Bone marrow (tissue), 2 donors: Measurements from ENCODE around the gene VSIG4.

Experiments used
- DNase-seq, 2 donors: peaks; one replicate each; lab custom pipeline; 2025; lab: John Stamatoyannopoulos, UW

The VSIG4 gene

DNA sequence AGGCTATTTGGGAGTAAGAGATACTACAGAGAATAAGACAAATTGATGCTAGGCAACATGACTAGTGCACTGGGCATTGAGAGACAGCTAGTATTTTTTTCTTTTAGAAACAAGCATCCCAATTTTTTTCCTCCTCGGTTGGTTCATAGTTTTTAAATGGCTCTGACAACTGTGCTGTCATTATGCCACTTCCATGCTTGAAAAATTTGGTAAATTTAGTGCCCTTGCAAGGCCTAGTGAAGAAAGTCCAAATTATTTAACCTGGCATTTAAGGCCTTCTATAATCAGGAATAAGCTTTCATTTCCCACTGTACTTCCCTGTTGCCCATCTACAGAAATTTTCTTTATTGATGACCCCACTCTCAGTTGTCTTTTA lies 15.8 kb downstream of the VSIG4 start:
- DNase-seq = no peak

DNA sequence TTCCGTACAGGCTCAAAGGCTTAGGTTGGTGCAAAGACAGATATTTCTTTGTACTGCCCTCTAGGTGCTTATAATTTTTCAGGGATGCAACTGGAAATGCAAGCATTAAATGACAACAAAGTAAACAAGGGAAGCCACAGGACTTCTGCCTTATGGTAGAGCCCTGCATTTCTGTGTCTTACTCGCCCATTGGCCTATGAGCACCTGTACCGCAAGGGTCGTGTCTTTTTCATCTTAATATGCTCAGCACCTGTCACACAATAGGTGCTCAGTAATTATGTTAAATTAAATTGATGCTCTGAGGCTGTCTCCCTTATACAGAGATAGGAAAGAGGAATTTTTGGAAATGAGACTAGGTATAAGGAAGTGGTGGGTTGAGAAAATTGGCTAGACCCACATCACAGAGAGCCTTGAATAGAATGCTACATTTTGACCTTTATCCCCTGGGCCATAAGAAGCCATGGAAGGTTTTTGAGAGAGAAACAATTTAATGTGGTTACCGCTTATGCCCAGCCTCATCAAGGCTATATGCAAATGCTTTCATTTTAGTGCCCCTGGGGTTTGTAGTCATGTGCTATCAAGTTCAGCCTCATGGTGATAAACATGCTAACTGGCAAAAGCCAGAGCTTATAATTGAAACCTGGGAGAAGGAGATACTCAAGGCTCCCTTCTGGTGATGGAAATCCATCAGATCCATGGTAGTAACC lies 16.3 kb downstream of the VSIG4 start:
- DNase-seq = no peak

DNA sequence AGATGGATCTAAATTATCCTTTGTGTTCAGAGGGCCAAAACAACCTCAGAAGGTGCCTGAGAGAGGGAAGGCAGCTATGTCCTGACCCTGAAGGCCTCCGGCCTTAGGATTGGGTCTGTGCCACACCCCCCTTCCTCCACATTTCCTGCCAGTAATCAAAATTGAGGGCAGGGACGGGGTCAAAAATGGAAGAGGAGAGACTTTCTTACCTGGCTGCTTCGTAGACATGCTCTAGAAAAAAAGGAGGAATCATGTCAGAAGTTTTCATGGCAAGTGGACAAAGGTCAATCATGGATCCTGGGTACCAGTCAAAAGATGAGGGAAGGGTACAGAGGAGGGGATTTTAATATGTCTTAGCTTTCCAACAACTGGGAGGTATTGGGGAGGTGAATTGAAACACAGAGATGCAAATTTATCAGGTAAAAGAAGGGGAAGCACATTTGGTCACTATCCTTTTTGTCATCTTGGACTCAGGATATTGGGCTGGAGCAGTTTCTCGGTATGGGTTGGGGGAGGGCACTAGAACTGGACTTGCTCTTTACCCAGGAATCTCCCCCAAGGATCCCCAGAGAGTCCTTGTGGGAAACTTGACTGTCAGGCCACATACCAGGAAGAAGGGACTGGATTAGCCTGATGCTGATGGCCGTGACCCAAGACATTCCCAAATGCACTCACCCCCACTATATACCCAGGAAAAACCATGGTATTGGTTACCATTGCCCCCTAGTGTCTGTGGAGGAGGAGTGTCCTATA lies 17.1 kb downstream of the VSIG4 start:
- DNase-seq = no peak

DNA sequence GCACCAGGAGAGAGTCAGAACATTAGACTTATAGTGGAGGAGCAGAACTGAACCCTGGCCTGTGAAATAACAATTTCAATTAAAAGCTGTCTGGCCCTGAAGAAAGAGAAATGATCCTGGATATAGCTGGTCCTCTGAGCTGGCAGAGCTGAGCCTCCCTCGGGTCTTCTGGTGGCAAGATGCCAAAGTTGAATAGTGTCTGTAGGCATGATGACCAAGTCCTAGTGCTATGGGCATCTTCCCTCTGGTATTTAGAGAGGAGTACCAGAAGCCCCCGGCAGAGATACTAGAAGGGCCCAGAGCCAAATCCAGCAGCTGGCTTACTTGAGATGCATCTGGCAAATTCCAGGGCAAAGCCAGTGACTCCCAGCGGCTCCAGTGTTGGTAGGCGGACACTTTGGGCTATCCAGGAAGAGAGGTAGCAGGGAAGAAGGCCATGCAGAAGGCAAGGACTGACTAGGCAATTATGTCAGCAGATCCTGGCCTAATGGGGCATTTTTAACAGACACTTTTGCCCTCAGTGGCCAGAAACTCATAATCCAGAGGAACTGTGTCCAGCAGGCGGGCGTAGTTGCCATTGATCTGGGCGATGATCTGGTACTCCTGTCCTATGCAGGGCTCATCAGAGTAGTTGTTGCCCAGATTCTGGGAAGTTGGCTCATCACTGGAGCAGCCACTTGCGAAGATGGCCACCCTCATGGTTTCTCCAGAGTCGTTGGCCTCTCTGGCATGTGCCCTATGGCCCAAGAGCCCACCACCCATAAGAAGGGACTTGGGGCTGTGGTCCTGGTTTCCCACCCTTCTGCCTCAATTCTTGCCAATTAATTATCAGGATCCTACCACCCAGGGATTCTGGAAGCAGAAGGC lies 17.9 kb downstream of the VSIG4 start:
- no peak for DNase-seq

DNA sequence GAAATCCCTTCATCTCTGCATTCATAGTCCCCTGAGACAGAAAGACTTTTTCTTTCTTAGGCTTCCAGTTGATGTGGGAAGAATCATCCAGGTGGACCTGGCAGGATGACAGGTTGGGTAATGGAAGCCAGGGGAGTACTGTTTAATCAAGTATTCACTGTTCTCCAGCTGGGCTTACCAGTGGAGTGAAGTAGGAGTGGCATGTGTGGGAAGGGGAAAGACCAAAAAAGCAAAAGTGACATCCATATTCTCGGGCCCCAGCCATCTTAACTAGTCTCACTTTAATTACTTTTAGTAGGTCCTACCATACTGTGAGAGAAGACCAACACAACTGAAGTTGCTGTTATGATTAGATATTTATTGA lies 18.5 kb downstream of the VSIG4 start:
- DNase-seq = no peak

DNA sequence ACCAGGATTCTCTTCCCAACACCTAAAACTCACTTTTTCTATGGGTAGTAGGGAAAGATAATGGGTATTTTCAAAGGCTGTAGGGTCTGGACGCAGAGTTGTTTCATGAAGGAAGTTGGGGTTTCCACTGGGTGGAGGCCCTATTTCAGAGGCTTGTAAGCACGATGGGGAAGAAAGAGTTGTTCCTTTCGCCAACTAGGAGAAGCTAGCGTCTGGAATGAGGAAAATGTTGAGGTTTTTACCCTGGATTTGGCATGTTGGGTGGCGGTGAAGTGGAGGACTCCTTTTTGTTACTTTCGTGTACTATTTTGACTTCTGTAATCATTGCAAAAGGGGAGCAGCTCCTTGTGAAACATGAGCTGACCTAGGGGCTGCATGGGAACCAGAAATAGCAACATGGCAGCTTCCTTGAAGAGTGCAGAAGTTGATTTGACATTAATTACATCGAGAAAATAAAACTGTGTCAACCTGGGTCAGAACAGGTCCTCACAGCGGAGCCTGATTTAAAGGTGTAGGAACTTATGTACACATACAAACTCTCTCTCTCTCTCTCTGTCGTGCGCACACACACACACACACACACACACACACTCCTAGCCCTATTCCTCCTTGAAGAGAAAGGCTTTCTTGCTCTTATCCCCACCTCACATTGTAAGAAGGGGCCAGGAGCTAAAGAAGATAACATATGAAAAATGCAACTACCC lies 19.1 kb downstream of the VSIG4 start:
- DNase-seq = no peak

DNA sequence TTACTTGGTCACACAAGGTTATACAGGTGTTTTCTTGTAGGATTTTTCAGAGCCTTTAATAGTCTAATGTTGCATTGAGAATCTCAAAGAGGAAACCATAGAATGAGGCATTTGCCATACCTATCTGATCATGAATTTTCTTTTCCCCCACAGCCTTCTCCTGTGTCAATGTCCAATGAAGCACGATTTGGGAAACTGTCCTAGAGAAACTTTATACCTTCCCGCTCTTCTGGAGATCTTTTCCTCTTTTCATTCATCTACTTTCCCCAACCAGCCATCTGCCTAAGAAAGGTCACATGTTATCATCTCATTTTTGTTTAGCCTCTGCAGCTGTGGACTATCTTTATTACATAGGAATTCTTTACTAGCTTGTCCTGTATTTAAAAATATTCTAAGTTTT lies 19.9 kb downstream of the VSIG4 start:
- DNase-seq = no peak

DNA sequence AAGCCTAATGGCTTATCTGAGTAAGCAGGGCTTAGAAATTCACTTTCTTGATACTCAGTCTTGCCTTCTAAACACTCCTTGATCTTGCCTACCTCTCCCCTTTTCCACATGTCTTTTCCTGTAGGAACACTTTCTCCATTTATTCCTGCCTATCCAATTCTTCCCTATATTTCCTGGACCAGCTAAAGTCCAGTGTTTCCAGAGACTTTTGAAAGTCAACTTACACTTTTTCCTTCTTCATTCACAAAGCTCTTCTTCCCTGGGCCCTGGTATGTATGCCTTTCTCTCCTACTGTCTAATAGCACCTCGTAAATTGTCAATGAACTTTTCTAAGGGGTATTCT lies 20.6 kb downstream of the VSIG4 start:
- DNase-seq = no peak

DNA sequence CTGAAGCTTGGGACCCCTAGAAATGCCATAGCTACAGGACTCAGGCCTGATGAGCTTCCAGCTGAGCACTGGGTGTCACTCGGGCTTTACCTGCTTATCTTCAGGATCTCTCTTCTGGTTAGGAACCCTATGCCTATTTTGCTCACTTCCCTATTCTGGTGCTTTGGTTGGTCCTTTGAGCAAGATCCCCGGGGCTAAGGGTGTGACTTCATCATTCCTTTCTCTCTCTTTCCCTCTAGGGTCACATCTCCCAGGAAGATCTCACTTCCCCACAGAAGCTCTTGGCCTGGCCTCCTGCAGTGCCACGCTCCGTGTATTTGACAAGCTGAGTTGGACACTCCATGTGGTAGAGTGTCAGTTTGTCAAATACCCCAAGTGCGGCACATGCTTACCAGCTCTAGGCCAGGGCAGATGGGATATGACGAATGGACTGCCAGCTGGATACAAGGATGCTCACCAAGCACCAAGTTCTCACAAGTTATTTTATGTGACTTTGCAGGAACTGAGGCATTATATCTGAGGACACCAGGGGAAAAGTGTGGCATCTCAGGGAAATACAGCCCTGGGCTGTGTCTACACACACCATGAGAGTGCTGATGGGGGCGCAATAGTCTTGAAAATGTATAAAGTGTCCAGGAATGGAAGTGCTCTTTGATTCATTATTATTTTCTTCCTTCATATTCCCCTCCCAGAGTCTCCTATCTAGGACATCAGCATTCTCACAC lies 21.1 kb downstream of the VSIG4 start:
- no peak for DNase-seq

DNA sequence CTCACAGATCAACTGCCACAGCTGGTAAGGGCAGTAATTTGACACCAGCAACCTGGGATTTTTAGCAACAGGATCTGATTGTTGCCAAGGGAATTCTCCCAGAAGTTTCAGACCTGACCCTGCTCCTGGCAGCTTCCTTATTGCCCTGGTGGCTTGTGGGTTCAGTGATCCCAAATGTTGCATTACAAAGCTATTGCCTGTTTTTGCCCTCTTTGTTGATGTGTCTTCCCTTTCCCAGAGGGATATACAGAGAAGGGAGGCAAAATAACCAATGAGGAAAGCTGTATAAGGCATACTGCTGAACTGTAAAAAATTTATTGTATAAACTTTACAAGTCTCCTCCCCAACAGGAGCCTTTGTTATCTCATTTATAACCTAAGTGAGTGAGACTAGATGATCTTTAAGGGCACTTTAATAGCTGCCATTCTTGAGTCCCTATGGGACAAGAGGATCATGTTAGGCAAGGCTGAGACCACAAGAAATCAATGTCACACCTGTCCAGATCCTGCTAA lies 22.2 kb downstream of the VSIG4 start:
- DNase-seq = no peak

DNA sequence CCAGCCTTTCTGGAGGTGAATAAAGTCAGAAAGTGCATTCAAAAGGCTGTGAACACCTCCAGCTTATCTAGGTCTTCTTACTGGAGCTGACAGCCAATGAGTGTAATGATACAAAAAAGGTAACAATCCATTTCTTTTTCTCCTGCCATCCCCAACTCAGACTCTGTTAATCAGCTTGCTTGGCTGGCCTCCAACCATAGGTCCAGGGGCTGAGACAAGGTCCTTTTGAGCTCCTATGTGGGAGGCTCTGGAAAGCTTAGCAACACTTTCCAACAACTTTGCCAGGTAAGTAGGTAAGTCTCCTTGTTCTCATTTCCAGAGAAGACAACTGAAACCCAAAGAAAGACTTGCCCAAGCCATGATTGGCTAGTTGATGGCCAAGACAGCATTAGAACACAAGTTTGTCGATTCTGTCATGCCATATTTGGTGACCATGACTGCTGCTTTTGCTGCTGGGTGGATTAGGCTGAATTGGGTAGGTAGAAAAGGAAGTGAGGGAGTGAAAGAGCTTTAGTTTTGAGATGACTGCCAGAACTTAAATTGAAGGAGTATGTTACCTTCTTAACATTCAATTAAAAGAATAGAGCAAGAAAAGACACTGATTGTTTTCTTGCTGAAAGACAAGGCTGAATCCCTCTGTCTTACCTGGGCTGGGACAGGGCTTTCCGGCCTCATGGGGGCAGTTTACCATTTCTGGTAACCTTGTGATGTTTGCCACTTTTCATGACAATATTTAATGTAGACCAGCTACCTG lies 22.8 kb downstream of the VSIG4 start:
- no peak for DNase-seq

DNA sequence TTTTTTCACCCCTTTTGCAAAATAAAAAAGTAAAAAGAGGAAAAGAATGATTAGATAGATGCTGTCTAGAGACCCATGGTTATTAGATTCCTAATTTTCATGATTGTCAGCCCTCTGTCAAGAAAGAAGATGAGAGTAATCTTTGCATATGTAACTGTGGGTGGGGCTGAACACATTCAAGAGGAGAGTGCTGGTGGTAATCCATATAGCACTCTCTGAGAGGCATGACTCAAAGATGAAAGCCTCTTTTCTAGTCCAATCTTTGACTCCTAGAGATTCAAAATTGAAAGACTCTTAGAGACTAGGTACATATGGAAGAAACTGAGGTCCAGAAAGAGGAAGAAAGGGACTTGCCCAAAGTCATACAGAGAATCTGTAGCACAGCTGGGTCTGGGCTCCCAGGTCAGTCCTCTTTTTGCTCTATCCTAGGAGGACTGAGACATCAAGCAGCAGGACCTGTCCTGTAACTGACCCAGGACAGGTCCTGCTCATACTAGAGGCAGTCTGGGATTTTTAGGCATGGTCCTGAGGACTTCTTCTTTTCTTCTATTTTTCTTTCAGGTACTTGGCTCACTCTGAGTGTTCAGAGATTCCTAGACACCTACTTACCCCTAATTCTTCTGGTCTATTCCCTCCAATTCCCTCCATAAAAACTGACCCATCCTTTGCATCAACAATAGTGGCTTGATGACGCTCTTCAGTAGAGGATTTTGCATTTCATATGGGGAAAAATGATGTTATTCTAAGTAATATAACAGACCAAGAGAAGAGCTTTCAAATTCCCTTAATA lies 23.8 kb downstream of the VSIG4 start:
- DNase-seq = peak in 1 of 2 donors; percentile 35

DNA sequence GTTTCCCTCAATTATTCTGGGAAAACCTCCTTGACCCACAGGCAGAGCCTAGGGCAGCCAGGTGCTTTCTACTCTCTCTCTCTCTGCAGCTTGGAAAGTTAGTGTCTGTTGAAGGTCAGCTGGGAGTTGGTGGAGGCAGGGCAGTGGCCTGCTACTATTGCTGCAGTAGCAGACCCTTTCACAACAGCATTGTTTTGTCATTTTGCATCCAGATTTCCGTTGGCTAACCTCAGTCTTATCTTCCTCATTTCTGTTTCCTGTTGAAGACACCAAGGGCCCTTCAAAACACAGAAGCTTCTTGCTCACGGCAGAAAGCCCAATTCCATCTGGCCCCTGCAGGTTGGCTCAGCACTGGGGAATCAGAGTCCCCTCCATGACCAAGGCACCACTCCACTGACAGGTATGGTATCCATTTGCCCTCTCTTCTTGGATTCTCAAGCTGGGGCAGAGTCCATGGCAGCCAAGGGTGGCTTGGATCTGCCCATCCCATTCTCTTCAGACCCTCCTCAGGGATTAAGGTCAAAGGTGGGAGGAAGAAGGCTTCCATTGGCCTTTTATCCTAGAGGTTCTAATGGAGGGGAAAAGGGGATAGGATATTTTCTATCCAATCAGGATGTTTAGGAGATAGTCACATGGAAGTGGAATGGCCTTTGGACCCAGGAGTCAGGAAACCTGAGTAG lies 24.6 kb downstream of the VSIG4 start:
- DNase-seq = peak; percentile 19 to 84

DNA sequence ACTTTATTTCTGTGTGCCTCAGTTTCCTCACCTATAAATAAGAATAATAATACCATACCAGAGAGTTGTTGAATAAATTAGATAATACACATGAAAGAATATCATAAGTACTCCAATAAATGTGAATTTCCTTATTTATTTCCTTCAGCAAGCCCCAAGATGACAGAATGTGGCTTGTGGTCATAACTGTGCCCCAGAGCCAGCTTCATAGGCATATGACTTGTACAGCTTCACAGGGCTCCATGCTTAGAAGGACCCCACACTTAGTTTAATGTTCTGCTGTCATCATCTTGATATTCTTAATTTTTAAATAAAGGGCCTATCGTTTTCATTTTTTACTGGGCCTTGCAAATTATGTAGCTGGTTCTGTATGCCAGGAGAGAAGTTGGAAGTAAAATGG lies 25.3 kb downstream of the VSIG4 start:
- no peak for DNase-seq

DNA sequence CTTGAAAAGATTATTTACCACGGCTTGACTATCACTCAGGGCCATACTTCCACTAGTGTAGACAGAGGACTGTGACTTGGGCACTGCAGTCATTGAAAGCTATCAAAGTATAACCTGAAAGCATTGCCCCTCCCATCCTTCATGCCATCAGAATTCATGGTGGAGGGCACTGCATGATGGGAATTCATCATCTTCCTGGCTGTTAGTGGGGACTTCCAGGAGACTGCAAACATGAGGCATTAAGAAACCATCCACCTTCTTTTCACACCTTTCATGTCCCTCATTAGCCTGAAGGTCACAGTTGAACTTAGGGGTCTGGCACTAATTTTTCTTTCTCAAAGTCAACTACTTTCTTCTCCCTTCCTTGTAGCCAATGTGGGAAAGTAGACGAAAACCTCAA lies 25.8 kb downstream of the VSIG4 start:
- no peak for DNase-seq

DNA sequence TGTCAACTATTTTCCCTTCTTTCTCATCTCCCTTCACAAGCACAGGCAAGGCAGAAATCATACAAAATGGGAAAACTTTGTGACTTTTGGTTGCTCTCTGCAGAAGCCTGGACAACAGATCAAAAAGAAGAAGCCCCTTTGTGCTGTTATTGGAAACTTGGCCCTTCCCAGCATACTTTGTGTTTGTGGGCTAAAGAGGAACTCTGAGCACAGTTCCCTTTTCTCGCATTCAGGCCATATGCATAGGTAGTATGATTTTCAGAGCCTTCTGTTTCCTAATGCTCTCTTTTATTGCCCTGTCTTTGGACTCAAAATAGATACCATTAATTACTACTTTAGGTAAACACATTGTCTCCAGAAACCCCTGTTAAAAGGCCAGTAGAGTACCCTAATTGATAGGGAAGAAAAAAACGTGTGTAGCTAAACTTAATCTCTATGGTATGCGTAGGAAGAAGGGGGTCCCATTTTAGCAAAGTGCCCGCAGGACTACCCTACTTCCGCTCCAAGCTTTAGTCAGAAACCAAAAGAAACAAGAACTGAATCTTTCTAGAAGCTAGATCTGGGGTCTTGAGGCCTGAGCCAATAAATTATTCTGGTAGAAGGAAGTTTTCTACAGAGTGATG lies 26.6 kb downstream of the VSIG4 start:
- DNase-seq = peak in 1 of 2 donors; percentile 75

DNA sequence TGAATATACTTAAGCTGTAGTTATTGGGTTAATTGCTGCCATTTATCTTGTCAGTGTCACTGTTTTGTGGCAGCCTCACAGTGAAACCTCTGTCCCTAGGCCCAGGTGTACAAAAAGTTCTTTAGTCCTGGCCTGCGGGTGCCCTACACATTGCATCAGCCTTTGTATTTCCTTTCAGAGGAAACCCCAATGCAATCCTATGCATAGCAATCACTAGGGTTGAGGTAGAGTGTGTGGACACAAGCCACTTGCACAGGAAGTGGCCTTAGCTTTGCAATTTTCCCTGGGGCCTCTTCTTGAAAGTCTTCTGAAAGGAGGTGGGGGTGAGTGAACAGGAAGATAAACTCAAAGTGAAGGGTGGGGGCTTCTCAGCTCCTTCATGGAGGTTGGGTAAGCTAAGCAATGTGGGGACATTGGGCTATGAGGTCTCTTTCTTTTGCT lies 27.8 kb downstream of the VSIG4 start:
- DNase-seq = no peak

DNA sequence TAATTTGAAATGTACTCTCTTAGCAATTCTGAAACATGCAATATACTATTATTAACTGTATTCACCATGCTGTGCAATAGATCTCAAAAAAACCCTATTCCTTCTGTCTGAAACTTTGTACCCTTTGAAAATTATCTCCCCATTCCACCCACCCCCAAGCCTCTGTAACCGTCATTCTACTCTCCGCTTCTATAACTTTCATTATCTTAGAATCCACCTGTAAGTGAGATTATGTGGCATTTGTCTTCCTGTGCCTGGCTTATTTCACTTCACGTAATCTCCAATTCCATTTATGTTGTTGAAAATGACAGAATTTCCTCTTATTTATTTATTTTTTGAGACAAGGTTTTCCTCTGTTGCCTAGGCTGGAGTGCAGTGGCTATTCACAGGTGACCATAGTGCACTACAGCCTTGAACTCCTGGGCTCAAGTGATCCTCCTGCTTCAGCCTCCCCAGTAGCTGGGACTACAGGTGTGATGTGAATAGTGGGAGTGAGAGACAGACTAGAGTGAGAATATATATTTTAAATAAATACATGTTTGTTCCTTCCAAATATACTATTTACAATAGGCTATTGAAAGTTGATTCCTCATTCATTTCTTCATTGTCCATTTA lies 30.5 kb downstream of the VSIG4 start:
- no peak for DNase-seq
